SKM-1 (cell line): ENCODE measurements around the gene MARCOL.
"Not testable (repeated sequence)": the region's sequence is repeated elsewhere in the genome, so short reads cannot be mapped to it uniquely, and the experiment has no call there.

Source experiments
- DNase-seq: peaks from one replicate; lab custom pipeline; 2025; ENCODE audit not compliant: unreplicated experiment; lab: John Stamatoyannopoulos, UW

Gene MARCOL

DNA sequence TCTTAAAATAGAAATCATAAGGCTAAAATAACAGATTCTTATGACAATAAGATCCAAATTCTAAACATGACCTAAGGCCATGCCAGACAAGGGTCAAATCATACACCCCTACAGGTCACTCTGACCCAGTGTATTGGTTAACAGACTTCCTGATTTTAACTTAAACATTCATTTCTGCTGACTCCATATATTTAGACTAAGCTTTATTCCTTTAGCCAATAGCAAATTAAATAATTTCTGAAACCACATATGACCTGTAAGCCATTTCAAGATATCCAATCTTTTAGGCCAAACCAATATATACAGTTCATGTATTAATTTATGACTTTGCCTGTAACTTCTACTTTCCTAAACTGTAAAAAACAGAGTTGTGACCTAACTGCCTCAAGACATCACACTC, 22.9 kb downstream of the MARCOL start:
- no peak for DNase-seq

DNA sequence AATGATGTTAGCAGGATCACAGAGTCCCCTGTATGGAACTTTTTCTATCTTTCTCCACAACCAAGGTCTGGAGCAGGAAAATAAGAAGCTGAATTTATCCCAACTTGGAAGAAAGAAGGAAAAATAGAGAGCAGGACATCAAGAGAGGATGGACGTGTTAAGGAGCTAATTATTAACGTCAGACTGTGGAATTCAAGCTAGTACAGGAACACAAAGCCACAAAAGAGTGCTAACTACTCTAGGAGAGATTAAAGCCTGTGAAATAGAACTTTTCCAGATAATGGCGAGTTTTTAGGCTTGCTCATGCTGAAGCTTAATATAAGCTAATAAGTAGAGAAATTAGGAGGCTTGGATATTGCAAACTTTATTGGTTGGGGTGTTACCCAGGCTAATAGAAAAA, 29.6 kb downstream of the MARCOL start:
- no peak for DNase-seq

DNA sequence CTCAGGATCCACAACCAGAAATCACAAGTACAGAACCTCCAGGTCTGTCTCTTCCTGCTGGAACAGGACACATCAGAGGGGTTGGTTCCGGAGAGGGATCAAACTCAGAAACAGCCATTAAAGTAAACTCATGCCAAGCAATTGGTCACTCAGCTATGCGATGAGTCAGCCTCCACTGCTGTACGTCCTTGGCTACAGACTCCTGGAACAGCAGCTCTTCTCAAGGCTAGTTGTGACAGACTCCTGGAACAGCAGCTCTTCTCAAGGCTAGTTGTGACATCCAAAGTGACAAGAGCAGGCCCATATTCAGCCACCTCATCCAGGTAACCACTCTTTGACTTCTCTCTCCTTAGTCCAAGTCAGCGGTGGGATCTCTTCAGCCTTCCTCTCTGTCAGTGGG, 30.2 kb downstream of the MARCOL start, which contains the start of gene SPINK13:
SPINK13 (plus strand) TSS at position 229 of the 400 bp plus-strand sequence. CDS start 1,279 bp downstream, outside the sequence.
- DNase-seq: no peak

GRCh38 chr5:148275129-148275528, 36.8 kb downstream of the MARCOL start:
- not testable (repeated sequence) for DNase-seq

DNA sequence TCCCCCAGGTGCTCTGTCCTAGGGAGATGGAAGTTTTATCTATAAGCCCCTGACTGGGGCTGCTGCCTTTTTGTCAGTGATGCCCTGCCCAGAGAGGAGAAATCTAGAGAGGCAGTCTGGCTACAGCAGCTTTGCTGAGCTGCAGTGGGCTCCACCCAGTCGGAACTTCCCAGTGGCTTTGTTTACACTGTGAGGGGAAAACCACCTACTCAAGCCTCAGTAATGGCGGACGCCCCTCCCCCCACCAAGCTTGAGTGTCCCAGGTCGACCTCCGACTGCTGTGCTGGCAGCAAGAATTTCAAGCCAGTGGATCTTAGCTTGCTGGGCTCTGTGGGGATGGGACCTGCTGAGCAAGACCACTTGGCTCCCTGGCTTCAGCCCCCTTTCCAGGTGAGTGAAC, 42.6 kb downstream of the MARCOL start:
- DNase-seq: not testable (repeated sequence)

- DNase-seq: not testable (repeated sequence)
These were observed 43.0 kb downstream of the MARCOL start for GRCh38 chr5:148281336-148281735.

DNA sequence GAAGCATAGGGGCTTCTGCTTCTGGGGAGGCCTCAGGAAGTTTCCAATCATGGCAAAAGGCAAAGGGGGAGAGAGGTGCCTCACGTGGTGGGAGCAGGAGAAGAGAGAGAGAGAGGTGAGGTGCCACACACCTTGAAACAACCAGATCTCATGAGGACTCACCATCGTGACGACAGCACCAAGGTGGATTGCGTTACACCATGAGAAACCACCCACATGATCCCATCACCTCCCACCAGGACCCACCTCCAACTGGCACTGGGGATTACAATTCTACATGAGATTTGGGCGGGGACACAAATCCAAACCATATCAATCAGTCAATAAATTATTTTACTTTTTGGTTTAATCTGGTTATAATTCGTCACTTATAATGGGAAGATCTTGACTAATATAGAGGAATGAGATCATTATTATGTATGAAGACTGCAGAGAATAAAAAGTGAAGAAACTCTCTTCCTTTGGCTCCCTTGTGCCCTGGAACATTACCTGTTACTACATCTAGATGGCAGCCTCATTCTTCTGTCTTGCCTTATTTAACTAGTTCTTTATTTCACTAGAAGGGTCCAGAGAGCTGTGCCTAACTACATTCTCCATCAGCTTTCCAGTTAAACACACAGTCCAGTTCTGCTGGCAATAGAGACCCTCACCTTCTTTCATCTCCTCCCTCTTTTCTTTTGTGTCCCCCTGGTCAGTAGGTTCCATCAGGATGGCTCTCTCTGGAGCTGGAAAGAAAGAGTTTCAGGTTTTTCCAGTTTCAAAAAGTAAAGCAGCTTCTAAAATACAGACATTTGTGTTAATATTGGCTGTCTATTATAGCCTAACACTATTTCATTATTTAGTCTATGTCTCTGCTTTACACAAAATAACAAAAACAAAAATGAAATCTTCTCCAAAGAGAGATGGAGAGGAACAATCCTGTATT, 52.2 kb downstream of the MARCOL start:
- DNase-seq: peak; percentile 15
